Ascending aorta (tissue), 2 donors: ENCODE results near the gene BRS3. TPM values are rescaled to one million over a fixed set of nuclear protein-coding genes. Genes with fewer than 3 reads are reported as not detected.

Experiments
- DNase-seq, 2 donors: peaks; one replicate each; pipeline ENCODE4 v3.0.0-alpha.2; 2019; ENCODE audit warnings: low spot score in 2 of 2
- H3K27ac ChIP-seq, 2 donors: fragments of 200-600 bp; sonication (generic); one replicate each; pipeline ENCODE4 v1.5.1; 2016 to 2017; ENCODE audit warnings: mild to moderate bottlenecking in 1 of 2
- H3K27me3 ChIP-seq: fragments of 200-600 bp; sonication (generic); one replicate; pipeline ENCODE4 v1.5.1; 2017
- H3K36me3 ChIP-seq, 2 donors: fragments of 200-600 bp; sonication (generic); one replicate each; pipeline ENCODE4 v1.5.1; 2016
- H3K4me1 ChIP-seq, 2 donors: fragments of 200-600 bp; sonication (generic); one replicate each; pipeline ENCODE4 v1.5.1; 2016 to 2017; ENCODE audit warnings: mild to moderate bottlenecking in 1 of 2
- H3K4me3 ChIP-seq, 2 donors: fragments of 200-600 bp; sonication (generic); one replicate each; pipeline ENCODE4 v1.5.1; 2016 to 2017; ENCODE audit warnings: mild to moderate bottlenecking in 1 of 2
- H3K9me3 ChIP-seq, 2 donors: fragments of 200-600 bp; sonication (generic); one replicate each; pipeline ENCODE4 v1.5.1; 2016
- CTCF ChIP-seq, 3 experiments: fragments of 200-600 bp in 2 of 3; fragments of 450-650 bp in 1 of 3; sonication (generic) in 2 of 3; IDR thresholded peaks; one replicate each; pipeline ENCODE4 v1.5.1; 2016 to 2019; ENCODE audit warnings: antibody characterized with exemption in 3 of 3, mild to moderate bottlenecking in 1 of 3, moderate library complexity in 1 of 3
- intact Hi-C: fragments of 100-400 bp; cut with DNase I; formaldehyde crosslinking; loops from one replicate; pipeline ENCODE4 v1.15.1; 2023
- total RNA-seq: library from RNA; depleted of rRNA; stranded (reverse); fragments of >200 nt; gene quantifications from one replicate; pipeline ENCODE4 v1.1.0, GENCODE V29; 2016

BRS3 gene
- total RNA-seq, 1 donor from 2014 or later, result not detected

DNA sequence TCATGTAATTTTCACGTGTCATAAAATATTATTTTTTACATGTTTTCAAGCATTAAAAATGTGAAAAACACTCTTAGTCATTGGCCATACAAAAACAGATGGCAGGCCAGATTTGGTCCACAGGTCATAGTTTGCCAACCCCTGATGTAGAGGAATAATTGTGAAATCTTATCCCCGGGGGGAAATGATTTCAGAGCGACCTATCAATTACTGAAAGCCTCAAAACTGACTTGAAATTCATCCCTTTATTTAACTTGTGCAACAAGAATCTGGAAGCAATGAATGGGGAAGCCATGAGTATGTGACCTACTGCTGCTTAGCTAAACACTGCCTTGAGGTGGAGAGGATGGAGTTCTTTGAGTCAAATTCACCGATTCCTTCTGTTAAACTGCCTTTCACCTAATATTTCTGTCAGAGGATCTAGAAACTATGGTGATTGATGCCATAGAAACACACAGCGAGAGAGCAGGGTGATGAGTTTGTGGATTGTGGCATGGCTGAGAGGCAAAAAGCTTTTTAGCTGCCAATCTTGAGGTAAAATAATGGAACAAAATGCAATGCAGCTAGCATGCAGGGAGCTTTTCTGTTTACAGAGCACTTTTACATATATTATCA is 30.3 kb upstream of the BRS3 start:
- Histone ChIP-seq H3K4me3 (no peak overlapping the region), H3K27ac (no peak overlapping the region), H3K27me3 (no peaks in the 10 kb centered on the region), H3K4me1 (no peaks in the 10 kb centered on the region), H3K36me3 (no peaks in the 10 kb centered on the region), H3K9me3 (no peaks in the 10 kb centered on the region)
- intact Hi-C loops, result no loop called here
- no peak for DNase-seq
- no peak for TF ChIP-seq CTCF (IDR thresholded peaks at IDR 0.05)

DNA sequence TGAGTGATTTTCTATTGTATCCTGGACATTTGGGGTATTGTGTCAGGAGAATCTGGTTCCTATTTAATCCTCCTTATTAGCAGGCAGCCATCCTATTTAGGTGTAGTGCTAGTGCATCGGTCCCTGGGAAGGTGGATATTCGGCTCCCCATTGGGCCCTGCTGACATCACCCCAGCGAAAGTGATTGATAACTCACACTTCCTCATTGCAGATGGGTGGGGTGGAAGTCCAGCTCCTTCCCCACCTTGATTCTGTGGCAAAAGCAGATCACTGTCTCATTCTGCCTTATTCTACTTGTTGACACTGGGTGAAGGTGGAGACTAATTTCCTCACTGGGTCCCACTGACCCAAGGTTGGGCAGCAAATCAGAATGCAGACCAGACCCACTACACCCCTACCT is 23.2 kb upstream of the BRS3 start:
- no peak for TF ChIP-seq CTCF (IDR thresholded peaks at IDR 0.05)
- Histone ChIP-seq H3K9me3 (no peaks in the 10 kb centered on the region), H3K4me1 (no peaks in the 10 kb centered on the region), H3K4me3 (no peak overlapping the region), H3K27me3 (no peaks in the 10 kb centered on the region), H3K27ac (no peak overlapping the region), H3K36me3 (no peaks in the 10 kb centered on the region)
- DNase-seq, result no peak
- intact Hi-C loops, result no loop called here

GRCh38 chrX:136467303-136467702 is 20.4 kb upstream of the BRS3 start:
- intact Hi-C loops, result no loop called here
- no peak for DNase-seq
- no peak overlapping the region for H3K4me3 ChIP-seq

DNA sequence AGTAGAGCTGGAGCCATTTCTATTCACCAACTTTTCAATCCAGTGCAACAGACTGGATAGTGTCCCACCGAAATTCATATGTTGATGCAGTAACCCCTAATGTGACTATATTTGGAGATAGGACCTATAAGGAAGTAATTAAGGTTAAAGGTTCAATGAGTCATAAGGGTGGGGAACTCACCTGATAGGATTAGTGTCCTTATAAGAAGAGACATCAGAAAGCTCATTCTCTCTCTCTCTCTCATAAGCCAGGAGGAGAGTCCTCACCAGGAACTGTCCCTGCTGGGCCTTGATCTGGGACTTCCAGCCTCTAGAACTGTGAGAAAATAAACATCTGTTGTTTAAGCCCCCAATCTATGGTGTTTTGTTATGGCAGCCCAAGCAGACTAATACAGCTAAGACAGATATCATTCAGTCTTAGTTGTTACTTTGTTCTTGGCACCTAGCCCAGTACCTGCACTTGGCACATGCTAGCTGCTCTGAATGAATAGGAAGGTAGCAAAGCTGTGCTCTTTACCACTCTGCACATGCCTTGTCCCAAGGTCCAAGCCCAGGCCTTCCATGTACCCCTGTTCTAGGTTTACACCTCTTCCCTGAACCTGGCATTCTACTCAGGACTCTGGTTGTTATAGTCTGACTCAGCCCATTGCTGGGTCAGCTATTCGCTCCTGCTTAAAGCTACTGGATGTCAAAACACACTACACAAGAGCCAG is 19.2 kb upstream of the BRS3 start:
- Histone ChIP-seq H3K27me3 (no peaks in the 10 kb centered on the region), H3K27ac (no peak overlapping the region), H3K4me3 (no peak overlapping the region), H3K9me3 (no peaks in the 10 kb centered on the region), H3K36me3 (no peaks in the 10 kb centered on the region), H3K4me1 (no peaks in the 10 kb centered on the region)
- DNase-seq, result no peak
- no peak for TF ChIP-seq CTCF (IDR thresholded peaks at IDR 0.05)
- intact Hi-C loops, result no loop called here

More at GRCh38 chrX:136467303-136467702, 20.4 kb upstream of the BRS3 start:
- H3K27ac ChIP-seq, result no peak overlapping the region
- no peaks in the 10 kb centered on the region for H3K27me3 ChIP-seq
- no peaks in the 10 kb centered on the region for H3K4me1 ChIP-seq
- TF ChIP-seq CTCF (IDR thresholded peaks at IDR 0.05), result no peak
- no peaks in the 10 kb centered on the region for H3K36me3 ChIP-seq
- no peaks in the 10 kb centered on the region for H3K9me3 ChIP-seq

- H3K4me3 ChIP-seq, result no peak overlapping the region
- no peak for DNase-seq
- intact Hi-C loops, result no loop called here
- H3K9me3 ChIP-seq, result no peaks in the 10 kb centered on the region
- H3K27ac ChIP-seq, result no peak overlapping the region
- H3K36me3 ChIP-seq, result no peaks in the 10 kb centered on the region
- no peak for TF ChIP-seq CTCF (IDR thresholded peaks at IDR 0.05)
- H3K27me3 ChIP-seq, result no peaks in the 10 kb centered on the region
- H3K4me1 ChIP-seq, result no peaks in the 10 kb centered on the region
Observed at GRCh38 chrX:136473663-136474062, 14.1 kb upstream of the BRS3 start.
